K562 (cell line): ENCODE measurements around the gene SIRT5. TPM values are rescaled to one million over a fixed set of nuclear protein-coding genes. Genes with fewer than 3 reads are reported as not detected.

Source experiments
- FOXJ3 ChIP-seq: sonication (generic); formaldehyde crosslinking; IDR thresholded peaks from 2 replicates; pipeline ENCODE4 v1.4.0; 2020; ENCODE audit warnings: mild to moderate bottlenecking, missing genetic modification reagents
- HES1 ChIP-seq: fragments of 450-650 bp; IDR thresholded peaks from 2 replicates; pipeline ENCODE4 v1.6.1; 2016; ENCODE audit warnings: low read depth, mild to moderate bottlenecking, moderate library complexity
- HEY1 ChIP-seq: fragments of 250-450 bp; sonication (Bioruptor Pico); IDR thresholded peaks from 2 replicates; pipeline ENCODE4 v1.5.0; 2020; ENCODE audit warnings: mild to moderate bottlenecking, moderate library complexity, borderline replicate concordance
- MCM5 ChIP-seq: fragments of 450-650 bp; IDR thresholded peaks from 2 replicates; pipeline ENCODE4 v1.6.1; 2016; ENCODE audit warnings: low read depth
- MYC ChIP-seq, 2 experiments: fragments of 250-450 bp in 1 of 2; sonication (Bioruptor Pico) in 1 of 2; IDR thresholded peaks; 2 replicates each; pipeline versions ENCODE4 v1.5.1 to v1.6.1; 2012 to 2021; ENCODE audit warnings: low read depth in 2 of 2, borderline replicate concordance in 1 of 2, improper control_type of control experiment in 1 of 2, low read length in 1 of 2, mild to moderate bottlenecking in 1 of 2, moderate library complexity in 1 of 2
- NR3C1 ChIP-seq: sonication (generic); formaldehyde crosslinking; IDR thresholded peaks from 2 replicates; pipeline ENCODE4 v1.8.1; 2022; ENCODE audit warnings: missing genetic modification reagents
- OTX1 ChIP-seq: fragments of 450-650 bp; formaldehyde crosslinking; IDR thresholded peaks from 2 replicates; pipeline ENCODE4 v1.4.0; 2022; ENCODE audit warnings: mild to moderate bottlenecking
- POLR2AphosphoS2 ChIP-seq: IDR thresholded peaks from 2 replicates; pipeline ENCODE4 v1.6.1; 2012; ENCODE audit warnings: low read length, improper control_type of control experiment
- PTRF ChIP-seq: fragments of 450-650 bp; IDR thresholded peaks from 2 replicates; pipeline ENCODE4 v1.6.1; 2016; ENCODE audit warnings: mild to moderate bottlenecking, missing genetic modification characterization, missing compliant biosample characterization
- RBM39 ChIP-seq: fragments of 200-400 bp; formaldehyde crosslinking; optimal IDR thresholded peaks from 2 replicates; pipeline ENCODE3; 2018; ENCODE audit warnings: low read depth, low read length
- RUNX1 ChIP-seq: sonication (generic); IDR thresholded peaks from 2 replicates; pipeline ENCODE4 v1.6.1; 2016; ENCODE audit warnings: antibody characterized with exemption, low read depth
- TEAD2 ChIP-seq: fragments of 450-650 bp; IDR thresholded peaks from 2 replicates; pipeline ENCODE4 v1.6.1; 2016; ENCODE audit warnings: missing genetic modification characterization, control low read depth, missing compliant biosample characterization
- TEAD4 ChIP-seq, 2 experiments: sonication (generic) in 1 of 2; formaldehyde crosslinking in 1 of 2; IDR thresholded peaks; 2 replicates each; pipeline versions ENCODE4 v1.6.1 to v1.8.0; 2012 to 2022; ENCODE audit warnings: borderline replicate concordance in 1 of 2, inconsistent platforms in 1 of 2, low read length in 1 of 2, mild to moderate bottlenecking in 1 of 2, missing genetic modification reagents in 1 of 2
- UBTF ChIP-seq, 2 experiments: IDR thresholded peaks; 2 replicates each; pipeline ENCODE4 v1.6.1; 2012; ENCODE audit warnings: improper control_type of control experiment in 2 of 2, low read depth in 2 of 2, low read length in 2 of 2, borderline replicate concordance in 1 of 2
- YY1 ChIP-seq, 3 experiments: IDR thresholded peaks; 2 replicates each; pipeline ENCODE4 v1.6.1; 2011; ENCODE audit warnings: low read length in 2 of 3, mild to moderate bottlenecking in 2 of 3, moderate library complexity in 2 of 3, borderline replicate concordance in 1 of 3, control low read depth in 1 of 3, low read depth in 1 of 3; ENCODE audit not compliant: insufficient read depth in 3 of 3, insufficient replicate concordance in 2 of 3, control insufficient read depth in 1 of 3, insufficient read length in 1 of 3; ENCODE audit errors: extremely low read depth in 1 of 3
- ZFX ChIP-seq: sonication (generic); formaldehyde crosslinking; IDR thresholded peaks from 2 replicates; pipeline ENCODE4 v1.8.0; 2022; ENCODE audit warnings: mild to moderate bottlenecking, missing genetic modification reagents, moderate library complexity
- ZNF133 ChIP-seq: fragments of 250-450 bp; sonication (Bioruptor Pico); IDR thresholded peaks from 2 replicates; pipeline ENCODE4 v1.4.0; 2020; ENCODE audit warnings: mild to moderate bottlenecking
- ZNF184 ChIP-seq: sonication (generic); formaldehyde crosslinking; IDR thresholded peaks from 2 replicates; pipeline ENCODE4 v1.5.0; 2020; ENCODE audit warnings: missing genetic modification reagents
- ZNF280B ChIP-seq: fragments of 250-450 bp; sonication (Bioruptor Pico); IDR thresholded peaks from 2 replicates; pipeline ENCODE4 v1.5.1; 2021; ENCODE audit warnings: mild to moderate bottlenecking
- polyA plus RNA-seq, 8 experiments: library from polyadenylated mRNA; depleted of rRNA in 4 of 8; stranded (reverse) in 5 of 8; unstranded in 3 of 8; fragments of >200 nt; fragmentation: Nextera tagmentation in 2 of 8; fragmentation: Illumina TruSeq in 1 of 8; extraction: Ambion mirVana in 2 of 8; extraction: Trizol in 1 of 8; gene quantifications; 2 replicates each; pipeline versions ENCODE4 v1.2.1 to v1.2.3, GENCODE V29; 2011 to 2014; ENCODE audit warnings: inconsistent platforms in 1 of 8, missing spikeins in 1 of 8
- total RNA-seq, 7 experiments: library from RNA; depleted of rRNA in 6 of 7; stranded (reverse); fragments of >200 nt in 6 of 7; fragmentation: Illumina TruSeq in 2 of 7; extraction: Trizol in 2 of 7; gene quantifications; 2 replicates each; pipeline versions ENCODE4 v1.2.1 to v1.2.3, GENCODE V29; 2011 to 2021; ENCODE audit warnings: low replicate concordance in 1 of 7

The SIRT5 gene
- total and polyA plus RNA-seq, 9 of the 15 experiments (the other 6 are each of a cell fraction or from before 2014, with no cell fraction given): 2.1 to 15.7 (median 11.4) TPM

GRCh38 chr6:13574571-13575376 lies at the start of gene SIRT5 (continued):
- TF ChIP-seq HEY1 (no peak), UBTF (IDR thresholded peaks at IDR 0.05; ENCODE audit: borderline replicate concordance in 1 of 2, low read depth in 2 of 2, low read length in 2 of 2) (peak in 1 of 2 experiments; percentile 63; a peak in 3 of 4 replicates), MYC (IDR thresholded peaks at IDR 0.05; ENCODE audit: low read depth, low read length) (peak; percentile 65), MYC (CRISPR knock-in tag; IDR thresholded peaks at IDR 0.05; ENCODE audit: borderline replicate concordance, low read depth) (peak; percentile 78; the same call in 1 of the 2 replicates), FOXJ3 (CRISPR knock-in tag) (no peak), TEAD4 (IDR thresholded peaks at IDR 0.05; ENCODE audit: low read length) (no peak; the same call in 1 of the 2 replicates), TEAD4 (CRISPR knock-in tag; IDR thresholded peaks at IDR 0.05; ENCODE audit: borderline replicate concordance) (no peak), POLR2AphosphoS2 (no peak), MCM5 (no peak), PTRF (tag) (no peak), RBM39 (peak; percentile 95), TEAD2 (no peak), ZNF280B (no peak), NR3C1 (CRISPR knock-in tag) (no peak; the same call in 1 of the 2 replicates), ZNF133 (CRISPR knock-in tag) (no peak), YY1 (IDR thresholded peaks at IDR 0.05; ENCODE audit: borderline replicate concordance in 1 of 3, control insufficient read depth in 1 of 3, extremely low read depth in 1 of 3, insufficient read depth in 3 of 3, insufficient read length in 1 of 3, insufficient replicate concordance in 2 of 3, low read depth in 1 of 3, low read length in 2 of 3) (peak in 2 of 3 experiments; percentile 7 to 21), ZFX (CRISPR knock-in tag) (peak; percentile 95), OTX1 (CRISPR knock-in tag) (0 out of 2 replicates have a peak, but pooled peaks have one; percentile 56), HES1 (no peak), RUNX1 (no peak), ZNF184 (CRISPR knock-in tag) (no peak)
